Astrocyte (in vitro differentiated cells and primary cell): Measurements from ENCODE around the gene BRWD1.

Source experiments
- CTCF ChIP-seq: IDR thresholded peaks from 2 replicates; pipeline ENCODE4 v1.5.1; 2011; ENCODE audit warnings: low read depth, mild to moderate bottlenecking, inconsistent platforms, low read length, moderate library complexity; ENCODE audit not compliant: insufficient read depth
- EZH2 ChIP-seq: IDR thresholded peaks from 2 replicates; pipeline ENCODE4 v1.6.1; 2012; ENCODE audit warnings: mild to moderate bottlenecking, low read length, inconsistent platforms; ENCODE audit not compliant: insufficient read depth

GRCh38 chr21:39346671-39347331, 33.4 kb upstream of the BRWD1 start:
- no peak for TF ChIP-seq EZH2
- TF ChIP-seq CTCF = no peak
